ENCODE data around the gene TEPSIN.

DNA sequence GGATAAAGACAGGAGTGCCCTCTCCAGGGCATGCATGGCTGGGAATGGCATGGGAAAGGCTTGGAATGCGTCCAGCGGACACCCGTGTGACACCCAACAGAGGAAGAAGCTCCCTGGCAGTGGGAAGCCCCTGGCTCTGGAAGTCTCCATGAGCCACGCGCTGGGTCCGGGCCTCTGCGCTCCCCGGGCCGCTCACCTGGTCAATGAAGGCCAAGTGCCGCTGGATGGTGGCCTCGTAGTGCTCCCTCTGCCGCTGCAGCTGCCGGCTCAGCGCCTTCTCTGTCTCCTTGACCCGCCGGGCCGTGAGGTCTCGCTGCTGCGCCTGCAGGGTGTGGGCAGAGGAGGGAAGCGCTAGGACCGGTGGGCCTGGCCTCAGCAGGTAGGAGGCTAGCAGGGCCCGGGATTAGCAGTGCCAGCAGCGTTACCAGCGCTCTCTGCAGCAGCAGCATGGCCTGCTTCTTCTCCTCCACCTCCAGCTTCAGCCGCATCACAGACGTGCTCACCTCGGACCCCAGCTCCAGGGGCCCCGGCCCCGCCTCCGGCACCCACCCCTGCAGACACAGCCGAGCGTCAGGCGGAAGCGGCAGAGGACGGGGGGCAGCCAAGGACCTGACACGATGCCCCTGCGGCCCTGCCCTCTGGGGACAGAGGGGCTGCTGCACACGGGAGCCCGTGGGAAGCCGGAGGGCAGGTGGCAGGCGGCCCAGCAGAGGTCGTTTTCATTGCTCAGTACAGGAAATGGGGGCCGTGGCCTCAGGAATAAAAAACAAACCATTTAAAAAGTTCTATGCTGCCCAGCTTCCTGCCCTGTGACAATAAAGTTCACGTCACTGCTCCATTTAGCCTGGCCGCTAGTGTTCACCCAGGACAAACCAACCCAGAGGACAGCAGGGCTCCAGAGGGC is 42.1 kb downstream of the TEPSIN start:
- TF ChIP-seq, protein P1, sequence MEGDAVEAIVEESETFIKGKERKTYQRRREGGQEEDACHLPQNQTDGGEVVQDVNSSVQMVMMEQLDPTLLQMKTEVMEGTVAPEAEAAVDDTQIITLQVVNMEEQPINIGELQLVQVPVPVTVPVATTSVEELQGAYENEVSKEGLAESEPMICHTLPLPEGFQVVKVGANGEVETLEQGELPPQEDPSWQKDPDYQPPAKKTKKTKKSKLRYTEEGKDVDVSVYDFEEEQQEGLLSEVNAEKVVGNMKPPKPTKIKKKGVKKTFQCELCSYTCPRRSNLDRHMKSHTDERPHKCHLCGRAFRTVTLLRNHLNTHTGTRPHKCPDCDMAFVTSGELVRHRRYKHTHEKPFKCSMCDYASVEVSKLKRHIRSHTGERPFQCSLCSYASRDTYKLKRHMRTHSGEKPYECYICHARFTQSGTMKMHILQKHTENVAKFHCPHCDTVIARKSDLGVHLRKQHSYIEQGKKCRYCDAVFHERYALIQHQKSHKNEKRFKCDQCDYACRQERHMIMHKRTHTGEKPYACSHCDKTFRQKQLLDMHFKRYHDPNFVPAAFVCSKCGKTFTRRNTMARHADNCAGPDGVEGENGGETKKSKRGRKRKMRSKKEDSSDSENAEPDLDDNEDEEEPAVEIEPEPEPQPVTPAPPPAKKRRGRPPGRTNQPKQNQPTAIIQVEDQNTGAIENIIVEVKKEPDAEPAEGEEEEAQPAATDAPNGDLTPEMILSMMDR (IDR thresholded peaks at IDR 0.05) = no peak
- TF ChIP-seq POLR2A (IDR thresholded peaks at IDR 0.05) = no peak
